IMR-90 (cell line): Measurements from ENCODE around the gene PUS3.

Experiments used
- CTCF ChIP-seq: conservative IDR thresholded peaks from 2 replicates; pipeline ENCODE4 v1.5.1; 2012; ENCODE audit warnings: mild to moderate bottlenecking, low read depth, low read length, improper control_type of control experiment
- FOS ChIP-seq: fragments of 150-350 bp; IDR thresholded peaks from 2 replicates; pipeline ENCODE4 v1.6.1; 2016; ENCODE audit warnings: low read depth, low read length
- MXI1 ChIP-seq: IDR thresholded peaks from 2 replicates; pipeline ENCODE4 v1.6.1; 2012; ENCODE audit warnings: low read depth, mild to moderate bottlenecking, low read length, moderate library complexity, borderline replicate concordance
- POLR2A ChIP-seq: IDR thresholded peaks from 2 replicates; pipeline ENCODE4 v1.6.1; 2012; ENCODE audit warnings: mild to moderate bottlenecking, low read depth, low read length

- TF ChIP-seq CTCF: no peak
- no peak for TF ChIP-seq MXI1
- TF ChIP-seq POLR2A: no peak
- TF ChIP-seq FOS: no peak
Measured at GRCh38 chr11:125940145-125940544, 37.1 kb upstream of the PUS3 start.
